ENCODE data around the gene MAP4K2. TPM values are rescaled to one million over a fixed set of nuclear protein-coding genes. Genes with fewer than 3 reads are reported as not detected.
A peak's percentile ranks its signal among the peaks of the same experiment; 100 is the strongest.

Gene MAP4K2
- total RNA-seq, 4 donors from 2014 or later, result 3.6 to 9.0 (median 6.1) TPM

DNA sequence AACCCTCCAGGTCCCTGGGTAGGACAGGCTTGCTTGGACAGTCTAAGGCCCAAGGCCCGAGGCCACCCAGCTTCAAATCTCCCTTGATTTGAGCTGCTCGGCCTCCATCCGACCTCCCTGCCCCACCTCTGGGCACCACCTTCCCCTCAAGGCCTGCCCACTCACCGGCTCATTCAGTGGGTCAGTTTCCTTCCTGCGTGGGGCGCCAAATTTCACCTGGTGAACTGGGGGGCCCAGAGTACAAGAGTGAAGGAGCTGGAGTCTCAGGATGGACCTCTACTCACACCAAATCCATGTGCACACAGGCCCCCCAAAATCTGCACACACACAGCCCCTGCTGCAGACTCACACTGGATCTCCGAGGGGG lies 3.8 kb downstream of the MAP4K2 start:
- H3K36me3 ChIP-seq, result peaks cover 0 to 24% (median 0%) of the 10 kb centered on the region in 3 donors
- intact Hi-C loops (cut with DNase I), result no loop called here
- H3K4me1 ChIP-seq, result peaks cover 17 to 30% (median 18%) of the 10 kb centered on the region in 3 donors
- H3K9me3 ChIP-seq, result no peaks in the 10 kb centered on the region
- DNase-seq, result no peak
- no peak overlapping the region for H3K4me3 ChIP-seq
- WGBS, 2 donors, result 54 to 61% methylated on average over 5 to 6 of the region's 7 CpGs
- no peak for TF ChIP-seq POLR2A (IDR thresholded peaks at IDR 0.05)
- H3K27ac ChIP-seq, result peak overlapping the region in 1 of 4 donors; percentile 4
- H3K27me3 ChIP-seq, result no peaks in the 10 kb centered on the region

DNA sequence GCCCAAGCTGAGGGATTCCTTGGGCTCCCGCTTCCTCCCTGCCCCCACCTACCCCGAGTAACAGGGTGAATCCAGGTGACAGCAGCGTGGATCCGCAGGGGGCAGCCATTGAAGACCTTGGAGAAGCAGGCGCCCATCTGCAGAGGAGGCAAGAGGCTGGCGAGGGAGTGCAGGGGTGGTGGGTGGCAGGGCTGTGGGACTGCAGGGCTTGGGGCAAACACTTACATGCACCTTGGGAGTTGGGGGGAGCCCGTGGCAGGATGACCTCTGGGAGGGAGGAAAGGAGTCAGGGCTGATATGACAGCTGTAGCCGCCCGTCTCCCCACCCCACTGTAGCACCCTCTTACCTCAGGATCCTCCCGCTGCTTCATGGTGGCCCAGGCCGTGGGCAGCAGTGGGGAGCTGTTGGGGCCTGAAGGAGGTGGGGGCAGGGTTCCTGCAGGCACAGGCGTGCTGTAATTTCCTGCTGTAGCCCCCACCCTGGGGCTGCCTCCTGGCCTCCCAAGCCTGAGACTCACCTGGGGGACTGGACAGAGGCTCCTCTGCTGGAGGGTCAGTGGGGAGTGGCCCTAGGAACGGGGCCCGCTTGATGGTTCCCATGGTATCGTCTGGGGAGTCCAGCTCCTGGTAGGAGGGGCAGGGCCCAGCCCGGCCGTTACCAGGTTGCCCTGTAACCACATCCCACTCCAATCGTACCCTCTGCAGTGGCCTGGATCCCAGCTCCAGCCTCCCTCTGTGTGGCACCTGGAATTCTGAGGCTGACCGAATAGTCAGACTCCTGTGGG lies 6.1 kb downstream of the MAP4K2 start:
- Histone ChIP-seq H3K9me3 (no peaks in the 10 kb centered on the region), H3K27ac (no peak overlapping the region), H3K4me3 (no peak overlapping the region), H3K27me3 (no peaks in the 10 kb centered on the region), H3K4me1 (peaks cover 0 to 10% (median 2%) of the 10 kb centered on the region in 3 donors), H3K36me3 (peaks cover 0 to 23% (median 0%) of the 10 kb centered on the region in 3 donors)
- DNase-seq, result no peak
- 83 to 85% methylated on average over 2 to 8 of the region's 19 CpGs for WGBS, 2 donors
- TF ChIP-seq POLR2A (IDR thresholded peaks at IDR 0.05), result no peak
- no peak for TF ChIP-seq CTCF (IDR thresholded peaks at IDR 0.05)
- intact Hi-C loops (cut with DNase I), result no loop called here

DNA sequence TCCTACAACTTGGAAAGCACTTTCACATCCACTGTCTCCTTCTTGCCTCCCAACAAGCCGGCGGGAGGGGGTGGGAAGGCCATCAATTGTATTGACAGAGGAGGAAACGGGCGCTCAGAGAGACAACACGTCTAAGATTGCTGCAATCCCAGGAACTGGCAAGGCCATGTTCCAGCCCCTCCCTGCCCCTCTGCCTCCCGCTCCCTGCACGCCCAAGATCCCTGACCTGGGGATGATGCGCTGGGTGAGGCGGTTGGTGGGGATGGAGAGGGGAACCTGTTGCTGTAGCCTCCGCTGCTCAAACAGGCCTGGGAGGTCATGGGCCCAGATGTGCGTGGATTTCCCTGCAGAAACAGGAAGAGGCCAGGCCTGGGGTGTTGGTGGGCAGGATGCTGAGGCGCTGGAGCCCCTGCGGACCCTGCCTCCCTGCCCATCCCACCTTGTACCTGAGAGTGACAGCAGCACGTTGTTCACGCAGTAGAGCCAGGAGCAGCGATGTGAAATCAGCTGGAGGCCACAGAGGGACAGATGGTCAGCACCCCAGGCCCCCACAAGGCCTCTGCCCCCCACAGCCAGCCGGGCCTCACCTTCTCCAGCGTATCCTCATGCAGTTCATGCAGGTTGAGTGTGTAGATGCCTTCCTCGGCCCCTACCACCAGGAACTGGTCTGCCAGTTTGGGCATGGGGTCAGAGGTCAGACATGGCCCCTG lies 6.8 kb downstream of the MAP4K2 start:
- Histone ChIP-seq H3K9me3 (no peaks in the 10 kb centered on the region), H3K27me3 (no peaks in the 10 kb centered on the region), H3K27ac (no peak overlapping the region), H3K4me3 (no peak overlapping the region), H3K4me1 (peaks cover 0 to 2% (median 0%) of the 10 kb centered on the region in 3 donors), H3K36me3 (peaks cover 0 to 23% (median 0%) of the 10 kb centered on the region in 3 donors)
- TF ChIP-seq POLR2A (IDR thresholded peaks at IDR 0.05) (no peak), CTCF (IDR thresholded peaks at IDR 0.05) (no peak)
- WGBS, 2 donors, result 69 to 87% methylated on average over 9 of the region's 19 CpGs
- DNase-seq, result no peak
- intact Hi-C loops (cut with DNase I), result no loop called here

GRCh38 chr11:64794526-64794925 lies 8.5 kb downstream of the MAP4K2 start:
- Histone ChIP-seq H3K9me3 (no peaks in the 10 kb centered on the region), H3K27ac (no peak overlapping the region), H3K27me3 (no peaks in the 10 kb centered on the region), H3K36me3 (peaks cover 0 to 33% (median 0%) of the 10 kb centered on the region in 3 donors), H3K4me3 (no peak overlapping the region), H3K4me1 (no peaks in the 10 kb centered on the region)
- no peak for TF ChIP-seq CTCF (IDR thresholded peaks at IDR 0.05)
- TF ChIP-seq POLR2A (IDR thresholded peaks at IDR 0.05), result no peak
- DNase-seq, result no peak
- 82 to 95% methylated on average over 7 to 10 of the region's 10 CpGs for WGBS, 2 donors
- intact Hi-C loops (cut with DNase I), result no loop called here

DNA sequence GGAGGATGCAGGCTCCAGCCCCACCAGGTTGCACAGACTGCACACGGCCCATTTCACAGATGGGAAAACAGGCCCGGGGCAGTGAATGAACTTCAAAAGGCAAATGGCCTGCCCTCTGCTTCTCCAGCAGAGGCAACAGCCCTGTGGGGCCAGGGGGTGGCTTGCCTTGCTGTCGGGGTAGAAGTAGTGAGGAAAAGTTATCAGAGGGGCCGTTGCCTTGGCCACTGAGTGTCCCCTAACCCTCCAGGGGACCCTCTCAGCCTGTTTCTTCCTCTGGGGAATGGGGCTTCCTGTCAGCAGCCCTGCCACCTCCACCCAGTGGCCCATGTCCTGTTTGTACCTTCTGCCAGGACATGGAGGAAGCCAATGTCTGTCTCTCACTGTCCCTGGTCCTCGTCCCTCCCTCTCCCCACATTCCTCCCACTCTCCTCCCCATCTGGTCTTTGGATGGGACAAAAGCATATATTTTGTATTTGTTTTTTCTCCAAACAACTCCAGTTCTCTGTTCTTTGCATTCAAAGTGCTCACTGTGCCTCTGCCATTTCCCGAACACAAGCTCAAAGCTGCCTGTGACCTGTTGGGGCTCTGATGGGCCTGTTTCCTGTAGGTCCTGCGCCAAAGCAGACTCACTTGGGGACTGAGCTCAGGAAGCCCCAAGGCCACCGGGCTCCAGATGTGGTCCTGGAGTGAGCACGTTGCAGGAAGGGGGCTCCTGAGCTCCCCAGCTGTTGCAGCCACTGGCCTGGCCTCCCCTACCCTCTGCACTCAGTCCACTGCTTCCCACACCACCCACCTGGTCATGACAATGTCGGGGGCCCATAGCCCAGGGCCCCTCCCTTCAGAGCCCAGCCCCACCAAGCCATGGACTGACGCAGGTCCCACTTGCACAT lies 9.5 kb downstream of the MAP4K2 start:
- H3K4me3 ChIP-seq, result no peak overlapping the region
- H3K36me3 ChIP-seq, result peaks cover 0 to 40% (median 0%) of the 10 kb centered on the region in 3 donors
- 63 to 72% methylated on average over 9 to 10 of the region's 11 CpGs for WGBS, 2 donors
- peak overlapping the region in 2 of 4 donors; percentile 14 to 21 for H3K27ac ChIP-seq
- H3K4me1 ChIP-seq, result no peaks in the 10 kb centered on the region
- no peaks in the 10 kb centered on the region for H3K9me3 ChIP-seq
- intact Hi-C loops (cut with DNase I), result no loop called here
- TF ChIP-seq CTCF (IDR thresholded peaks at IDR 0.05) (no peak), POLR2A (IDR thresholded peaks at IDR 0.05) (no peak)
- no peak for DNase-seq
- no peaks in the 10 kb centered on the region for H3K27me3 ChIP-seq
